Embryonic facial prominence (tissue), 1 donor: ENCODE measurements around the gene TM7SF2.
"Not testable (repeated sequence)": the region's sequence is repeated elsewhere in the genome, so short reads cannot be mapped to it uniquely, and the experiment has no call there.

Experiments
- DNase-seq: peaks from one replicate; pipeline ENCODE4 v3.0.0-alpha.2; 2016; ENCODE audit errors: extremely low spot score

TM7SF2 gene

DNA sequence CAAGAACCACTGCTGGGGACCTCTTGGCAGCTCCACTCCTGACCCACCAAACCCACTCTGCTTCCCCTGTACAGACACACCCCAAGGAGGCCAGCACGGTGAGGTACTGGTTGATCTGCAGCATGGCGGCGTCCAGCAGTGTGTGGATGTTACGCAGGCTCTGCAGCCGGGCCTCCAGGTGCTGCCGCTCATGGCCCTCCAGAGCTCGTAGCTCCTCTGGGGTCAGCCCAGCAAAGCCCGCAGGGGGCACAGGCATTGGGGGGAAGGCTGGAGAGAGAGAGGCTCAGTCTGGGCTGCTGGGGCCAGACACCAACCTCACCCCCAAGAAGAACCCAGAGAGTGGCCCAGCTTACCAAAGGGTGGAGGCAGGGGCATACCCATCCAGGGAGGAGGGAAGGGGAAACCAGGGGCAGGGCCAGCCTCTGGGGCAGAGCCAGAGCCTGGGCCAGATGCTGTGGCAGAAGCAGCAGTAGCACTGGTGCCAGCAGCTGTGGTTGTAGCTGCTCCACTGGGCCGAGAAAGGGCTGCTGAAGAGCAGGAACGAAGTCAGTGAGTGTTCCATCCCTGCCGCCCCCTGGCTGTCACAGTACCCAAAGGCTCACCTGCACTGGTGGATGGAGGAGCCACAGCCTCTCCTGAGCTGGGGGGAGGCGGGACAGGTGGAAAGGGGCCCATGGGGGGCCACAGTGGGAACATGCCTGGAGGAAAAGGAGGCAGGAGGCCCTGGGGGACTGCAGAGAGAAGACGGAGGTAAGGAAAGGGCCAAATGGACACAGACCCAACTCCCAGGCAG lies 18.2 kb downstream of the TM7SF2 start:
- no peak for DNase-seq

GRCh38 chr11:65130631-65131416 lies 19.2 kb downstream of the TM7SF2 start:
- DNase-seq = no peak

GRCh38 chr11:65131417-65131776 lies 19.7 kb downstream of the TM7SF2 start:
- no peak for DNase-seq

GRCh38 chr11:65131895-65132237 lies 20.2 kb downstream of the TM7SF2 start:
- no peak for DNase-seq

DNA sequence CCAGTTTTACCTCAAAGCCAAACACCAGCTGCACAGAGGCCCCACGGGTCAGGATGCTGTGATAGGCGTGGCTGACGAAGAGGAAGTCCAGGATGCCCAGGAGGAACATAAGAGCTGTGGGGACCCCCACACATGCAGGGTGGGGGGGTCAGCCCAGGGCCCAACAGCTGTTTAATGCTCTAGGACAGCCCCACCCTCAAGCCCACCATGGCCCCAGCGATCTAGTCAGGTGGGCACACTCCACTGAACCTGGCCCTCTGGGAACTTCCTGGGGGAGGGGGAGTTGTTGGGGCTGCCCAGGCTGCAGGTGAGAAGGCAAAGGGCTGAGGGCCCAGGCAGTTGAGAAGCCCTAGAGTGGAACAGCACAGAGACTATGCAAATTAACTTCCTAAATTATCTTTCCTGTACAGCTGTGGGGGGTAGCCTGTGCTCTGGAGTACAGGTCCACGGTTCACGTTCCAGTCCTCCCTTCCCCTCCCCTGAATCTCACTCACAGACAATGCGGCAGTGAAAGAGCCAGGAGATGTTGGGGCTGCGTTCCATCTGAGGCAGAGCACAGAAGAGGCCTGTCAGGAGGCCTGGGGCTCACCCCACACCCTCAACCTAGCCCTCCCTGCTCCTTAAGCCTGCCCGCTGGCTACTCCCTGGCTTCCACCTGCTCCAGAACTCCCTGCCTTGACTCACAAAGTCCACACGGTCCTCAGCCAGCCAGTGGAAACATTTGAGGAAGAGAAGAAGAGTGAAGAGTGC lies 20.7 kb downstream of the TM7SF2 start:
- DNase-seq = no peak

DNA sequence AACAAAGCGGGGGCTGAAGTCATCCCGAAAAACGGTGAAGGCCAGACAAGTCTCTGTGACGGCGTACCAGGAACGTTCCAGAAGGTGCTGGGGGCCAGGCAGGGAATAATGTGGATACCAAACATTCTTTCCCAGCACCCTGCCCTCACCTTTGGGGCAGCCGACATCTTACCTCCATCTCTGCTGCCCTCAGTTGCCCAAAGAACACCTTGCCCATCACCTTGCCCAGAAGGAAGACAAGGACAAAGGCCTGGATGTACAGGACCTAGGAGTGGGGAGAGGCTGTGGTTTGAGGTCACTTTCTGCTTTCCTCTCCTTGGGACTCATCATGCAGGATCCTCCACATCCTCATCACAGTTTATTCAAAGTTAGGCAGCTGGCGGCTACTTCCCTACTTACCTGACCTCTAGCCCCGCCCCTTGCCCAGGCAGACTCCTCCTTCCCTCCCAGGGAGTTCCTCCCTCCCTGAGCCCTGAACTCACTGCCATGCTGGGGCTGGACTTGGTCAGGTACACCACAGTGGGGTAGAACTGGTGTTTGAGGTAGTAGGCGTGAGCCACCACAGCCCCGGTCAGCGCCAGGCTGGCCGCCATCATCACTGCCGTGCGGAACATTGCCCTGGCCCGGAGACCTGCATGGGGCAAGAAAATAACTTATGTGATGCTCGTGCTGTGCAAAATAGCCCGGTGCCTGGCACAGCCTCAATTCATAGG lies 21.5 kb downstream of the TM7SF2 start:
- no peak for DNase-seq

- no peak for DNase-seq
Measured at GRCh38 chr11:65133724-65134123, 22.1 kb downstream of the TM7SF2 start.

- DNase-seq = peak; percentile 83
Measured at GRCh38 chr11:65134240-65134951, 22.7 kb downstream of the TM7SF2 start, which contains the start of gene SYVN1. Gene SYVN1 (minus strand): TSS chr11:65134519. CDS start chr11:65133601, 918 bp downstream.

GRCh38 chr11:65134952-65135632 lies 23.4 kb downstream of the TM7SF2 start:
- DNase-seq = peak; percentile 92

DNA sequence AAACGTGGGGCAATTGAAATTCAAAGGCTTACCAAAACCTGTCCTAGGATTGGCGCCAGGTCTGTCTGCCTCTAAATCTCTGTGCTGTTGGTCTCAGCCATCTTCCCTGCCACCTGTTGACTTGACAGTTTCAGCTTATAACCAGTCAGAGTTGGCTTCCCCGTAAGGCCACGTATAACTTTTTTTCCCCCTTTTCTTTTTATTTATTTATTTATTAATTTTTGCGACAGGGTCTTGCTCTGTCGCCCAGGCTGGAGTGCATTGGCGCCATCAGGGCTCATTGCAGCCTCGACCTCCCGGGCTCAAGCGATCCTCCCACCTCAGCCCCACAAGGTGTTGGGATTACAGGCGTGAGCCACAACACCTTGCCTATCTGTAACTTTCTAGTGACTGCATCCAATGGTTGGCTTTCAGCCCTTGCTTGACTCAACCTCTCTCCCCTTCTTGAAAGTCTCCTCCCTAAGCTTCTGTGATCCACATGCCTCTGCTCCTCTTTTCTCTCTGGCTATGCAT lies 24.0 kb downstream of the TM7SF2 start:
- no peak for DNase-seq

DNA sequence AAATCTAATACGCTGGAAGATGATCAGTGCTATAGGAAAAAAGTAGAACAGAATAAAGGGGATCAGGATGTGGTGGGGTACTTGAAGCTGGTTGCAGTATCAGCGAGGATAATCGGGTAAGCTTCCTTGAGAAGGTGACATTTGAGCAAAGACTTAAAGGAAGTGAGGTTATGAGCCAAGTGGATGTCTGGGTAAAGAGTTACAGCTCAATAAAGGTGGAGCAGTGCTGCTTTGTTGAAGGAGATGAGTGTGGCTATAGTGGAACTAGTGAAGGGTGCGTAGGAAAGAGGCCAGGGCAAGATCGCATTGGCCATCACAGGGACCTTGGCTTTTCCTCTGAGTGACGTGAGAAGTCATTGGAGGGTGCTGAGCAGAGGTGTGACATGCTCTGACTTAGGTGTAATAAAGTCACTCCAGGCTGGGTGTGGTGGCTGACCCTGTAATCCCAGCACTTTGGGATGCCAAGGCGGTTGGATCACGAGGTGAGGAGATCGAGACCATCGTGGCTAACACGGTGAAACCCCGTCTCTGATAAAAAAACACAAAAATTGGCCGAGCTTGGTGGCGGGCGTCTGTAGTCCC lies 24.9 kb downstream of the TM7SF2 start:
- no peak for DNase-seq

DNA sequence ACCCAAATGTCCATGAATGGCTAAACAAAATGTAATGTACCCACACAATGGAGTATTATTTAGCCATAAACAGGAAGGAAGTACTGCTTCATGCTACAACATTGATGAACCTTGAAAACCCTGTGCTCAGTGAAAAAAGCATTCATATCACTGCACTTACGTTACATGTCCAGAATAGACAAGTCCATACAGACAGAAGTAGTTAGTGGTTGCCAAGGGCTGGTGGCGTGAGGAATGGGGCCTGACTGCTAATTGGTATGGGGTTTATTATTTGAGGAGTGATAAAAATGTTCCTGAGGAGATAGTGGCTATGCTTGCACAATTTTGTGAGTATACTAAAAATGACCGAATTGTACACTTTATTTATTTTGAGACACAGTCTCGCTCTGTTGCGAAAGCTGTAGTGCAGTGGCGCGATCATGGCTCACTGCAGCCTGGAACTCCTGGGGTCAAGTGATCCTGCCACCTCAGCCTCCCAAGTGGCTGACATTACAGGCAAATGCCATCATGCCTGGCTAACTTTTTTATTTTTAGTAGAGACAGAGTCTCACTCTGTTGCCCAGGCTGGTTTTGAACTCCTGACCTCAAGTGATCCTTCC lies 30.3 kb downstream of the TM7SF2 start:
- no peak for DNase-seq

- DNase-seq = no peak
Measured at GRCh38 chr11:65147352-65148075, 35.8 kb downstream of the TM7SF2 start.

DNA sequence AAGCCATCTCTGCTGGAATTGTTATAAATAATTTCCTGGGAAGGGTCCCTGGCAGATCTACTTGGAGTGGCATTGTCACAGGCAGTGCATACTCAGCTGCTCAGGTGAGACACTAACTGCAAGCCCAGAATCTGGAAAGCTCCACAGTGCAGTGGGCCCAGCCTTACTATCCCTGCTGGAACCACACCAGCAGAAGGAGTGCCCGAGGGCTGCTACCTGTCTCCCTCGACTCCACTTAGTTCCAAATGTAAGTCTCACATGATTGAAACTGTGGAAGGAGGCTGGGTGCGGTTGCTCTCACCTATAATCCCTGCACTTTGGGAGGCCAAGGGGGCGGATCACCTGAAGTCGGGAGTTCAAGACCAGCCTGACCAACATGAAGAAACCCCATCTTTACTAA lies 37.0 kb downstream of the TM7SF2 start:
- no peak for DNase-seq

DNA sequence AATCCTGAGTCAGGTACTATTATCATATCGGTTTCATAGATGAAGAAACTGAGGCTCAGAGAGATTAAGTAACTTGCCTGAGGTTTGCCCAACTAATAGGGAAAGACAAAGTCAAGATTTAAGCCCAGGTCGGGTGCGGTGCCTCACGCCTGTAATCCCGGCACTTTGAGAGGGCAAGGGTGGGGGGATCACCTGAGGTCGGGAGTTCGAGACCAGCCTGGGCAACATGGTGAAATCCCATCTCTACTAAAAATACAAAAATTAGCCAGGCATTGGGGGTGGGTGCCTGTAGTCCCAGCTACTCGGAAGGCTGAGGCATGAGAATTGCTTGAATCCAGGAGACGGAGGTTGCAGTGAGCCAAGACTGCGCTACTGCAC lies 38.4 kb downstream of the TM7SF2 start:
- not testable (repeated sequence) for DNase-seq

DNA sequence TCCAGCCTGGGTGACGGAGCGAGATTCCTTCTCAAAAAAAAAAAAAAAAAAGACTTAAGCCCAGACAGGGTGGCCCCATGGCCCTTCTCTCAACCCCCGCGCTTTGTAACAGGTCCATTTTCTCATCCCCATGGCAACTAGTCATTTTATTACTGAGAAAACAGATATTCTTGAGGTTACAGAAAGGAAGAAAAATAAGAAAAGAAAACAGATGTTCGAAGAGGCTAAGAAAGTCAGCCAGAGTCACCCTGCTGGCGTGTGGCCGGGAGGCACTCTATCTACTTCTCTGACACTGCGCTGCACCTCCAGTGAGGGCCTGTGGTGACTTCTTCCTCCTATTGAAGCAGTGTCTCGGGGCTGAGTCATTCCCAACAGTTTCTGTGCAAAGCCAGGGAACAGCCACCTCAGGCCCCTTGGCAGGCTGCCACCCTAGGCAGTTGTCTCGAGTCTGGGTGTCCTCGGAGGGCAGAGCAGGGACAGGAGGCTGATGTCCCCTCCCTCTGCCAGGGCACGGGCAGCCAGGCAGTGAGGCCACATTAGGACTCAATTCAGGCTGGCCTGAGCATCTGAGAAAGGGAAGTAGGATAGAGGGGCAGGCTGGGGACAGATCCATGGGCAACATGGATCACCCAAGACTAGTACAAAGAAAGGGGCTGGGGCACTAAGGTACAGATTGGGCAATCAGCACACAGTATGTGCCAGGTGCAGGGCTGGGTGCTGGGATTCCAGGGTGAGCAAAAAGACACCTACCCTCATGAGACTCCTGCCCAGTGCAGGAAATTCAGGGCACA lies 39.0 kb downstream of the TM7SF2 start:
- no peak for DNase-seq

DNA sequence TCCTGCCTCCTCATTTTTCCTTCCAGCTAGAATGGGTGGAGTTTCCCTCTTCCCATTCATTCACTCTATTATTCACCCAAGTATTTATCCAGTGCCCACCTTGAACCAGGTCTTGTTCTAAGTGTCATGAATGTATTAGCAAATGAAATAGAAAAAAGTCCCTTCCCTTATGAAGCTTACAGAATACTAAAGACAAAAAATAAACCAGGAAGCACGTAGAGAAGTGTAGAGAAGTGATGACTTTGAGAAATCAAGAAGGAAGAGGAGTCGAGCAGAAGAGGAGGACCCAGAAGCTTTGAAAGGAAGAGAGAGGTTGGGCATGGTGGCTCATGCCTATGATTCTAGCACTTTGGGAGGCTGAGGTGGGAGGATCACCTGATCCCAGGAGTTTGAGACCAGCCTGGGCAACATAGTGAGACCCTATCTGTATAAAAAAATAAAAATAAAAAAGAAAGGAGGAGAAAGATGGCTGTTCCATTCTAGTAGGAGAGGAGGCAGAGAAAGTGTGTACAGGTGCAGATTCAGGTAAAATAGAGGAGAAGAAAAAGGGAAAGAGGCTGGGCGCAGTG lies 39.7 kb downstream of the TM7SF2 start:
- no peak for DNase-seq

DNA sequence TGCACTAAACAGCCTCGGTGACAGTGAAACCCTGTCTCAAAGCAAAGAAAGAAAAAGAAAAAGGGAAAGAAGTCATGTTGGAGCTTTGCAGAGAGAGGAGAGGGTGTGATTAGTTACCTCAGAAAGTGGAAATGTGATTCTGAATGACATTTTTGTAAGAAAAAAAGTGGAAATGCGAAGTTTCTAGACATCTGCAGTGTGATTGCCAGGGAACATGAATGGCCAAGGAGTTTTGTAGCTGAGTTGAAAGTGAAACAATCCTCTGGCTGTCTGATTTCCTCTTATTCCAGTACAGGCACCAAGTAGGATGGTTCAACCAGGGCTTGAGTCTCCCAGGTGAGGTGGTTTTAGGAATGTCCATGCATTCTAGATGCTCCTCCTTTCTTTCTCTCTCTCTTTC lies 40.5 kb downstream of the TM7SF2 start:
- no peak for DNase-seq
